C4-2B (cell line): ENCODE results near the gene G3BP2.

Source experiments
- ZFX ChIP-seq: fragments of 450-650 bp; IDR thresholded peaks from 2 replicates; pipeline ENCODE4 v1.6.1; 2017
- TF ChIP-seq, protein P1 (sequence below): fragments of 450-650 bp; conservative IDR thresholded peaks from 2 replicates; pipeline ENCODE4 v1.5.1; 2017; ENCODE audit warnings: mild to moderate bottlenecking

DNA sequence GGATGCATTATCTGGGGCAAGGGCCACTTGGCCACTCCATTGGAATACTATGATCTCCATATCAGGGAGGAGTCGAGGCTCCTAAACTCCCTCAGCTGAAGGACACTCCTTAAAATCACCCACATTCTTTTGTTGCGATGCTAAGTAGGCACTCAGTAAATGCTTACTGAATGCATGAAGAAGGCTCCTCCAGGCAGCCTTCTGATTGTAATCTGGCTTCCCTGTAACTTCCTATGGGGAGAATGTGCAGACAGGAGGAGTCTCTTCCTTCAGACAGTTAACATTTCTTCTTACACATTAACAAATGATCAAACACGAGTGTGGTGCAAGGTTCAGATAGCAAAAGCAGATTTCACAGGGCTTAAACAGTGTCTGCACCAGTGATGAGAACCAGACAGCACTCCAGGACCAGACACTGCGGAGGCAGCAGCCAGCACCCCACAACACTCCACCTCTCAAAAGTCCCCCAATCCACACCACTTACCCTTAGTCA is 29.8 kb upstream of the G3BP2 start:
- TF ChIP-seq, protein P1, sequence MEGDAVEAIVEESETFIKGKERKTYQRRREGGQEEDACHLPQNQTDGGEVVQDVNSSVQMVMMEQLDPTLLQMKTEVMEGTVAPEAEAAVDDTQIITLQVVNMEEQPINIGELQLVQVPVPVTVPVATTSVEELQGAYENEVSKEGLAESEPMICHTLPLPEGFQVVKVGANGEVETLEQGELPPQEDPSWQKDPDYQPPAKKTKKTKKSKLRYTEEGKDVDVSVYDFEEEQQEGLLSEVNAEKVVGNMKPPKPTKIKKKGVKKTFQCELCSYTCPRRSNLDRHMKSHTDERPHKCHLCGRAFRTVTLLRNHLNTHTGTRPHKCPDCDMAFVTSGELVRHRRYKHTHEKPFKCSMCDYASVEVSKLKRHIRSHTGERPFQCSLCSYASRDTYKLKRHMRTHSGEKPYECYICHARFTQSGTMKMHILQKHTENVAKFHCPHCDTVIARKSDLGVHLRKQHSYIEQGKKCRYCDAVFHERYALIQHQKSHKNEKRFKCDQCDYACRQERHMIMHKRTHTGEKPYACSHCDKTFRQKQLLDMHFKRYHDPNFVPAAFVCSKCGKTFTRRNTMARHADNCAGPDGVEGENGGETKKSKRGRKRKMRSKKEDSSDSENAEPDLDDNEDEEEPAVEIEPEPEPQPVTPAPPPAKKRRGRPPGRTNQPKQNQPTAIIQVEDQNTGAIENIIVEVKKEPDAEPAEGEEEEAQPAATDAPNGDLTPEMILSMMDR: no peak
- TF ChIP-seq ZFX: no peak
